Adrenal gland (tissue), 5 donors: ENCODE measurements around the gene DCAF6.

ENCODE experiments used
- POLR2A ChIP-seq, 2 donors: fragments of 450-650 bp; IDR thresholded peaks; one replicate each; pipeline ENCODE4 v1.6.1; 2017; ENCODE audit warnings: antibody characterized with exemption in 2 of 2, mild to moderate bottlenecking in 2 of 2, moderate library complexity in 1 of 2
- TF ChIP-seq, protein P1 (sequence below), 6 experiments: fragments of 450-650 bp in 4 of 6; fragments of 200-600 bp in 2 of 6; sonication (generic) in 1 of 6; IDR thresholded peaks; 1 replicate in 5 of 6; 2 replicates in 1 of 6; pipeline versions ENCODE4 v1.5.1 to v1.8.0; 2016 to 2021; ENCODE audit warnings: antibody characterized with exemption in 6 of 6, mild to moderate bottlenecking in 2 of 6, moderate library complexity in 1 of 6
- donor health status: DM: no; HTN: no; CAD: no.

DNA sequence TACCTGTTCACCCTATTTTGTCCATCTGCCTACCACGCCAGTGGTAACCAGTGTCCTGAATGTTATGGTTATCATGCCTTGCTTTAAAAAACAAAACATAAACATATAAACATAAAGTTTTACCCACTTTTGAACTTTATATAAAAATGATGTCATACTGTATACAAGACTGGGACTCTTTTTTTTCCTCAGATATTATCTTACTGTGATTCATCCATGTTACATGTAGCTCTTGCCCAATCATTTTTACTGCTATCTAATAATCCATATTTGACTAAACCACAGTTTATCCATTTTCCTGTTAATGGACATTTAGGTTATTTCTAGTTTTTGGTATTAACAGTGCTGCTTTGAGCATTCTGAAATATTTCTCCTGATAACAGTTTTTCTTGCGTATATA lies 121.4 kb downstream of the DCAF6 start:
- TF ChIP-seq, protein P1, sequence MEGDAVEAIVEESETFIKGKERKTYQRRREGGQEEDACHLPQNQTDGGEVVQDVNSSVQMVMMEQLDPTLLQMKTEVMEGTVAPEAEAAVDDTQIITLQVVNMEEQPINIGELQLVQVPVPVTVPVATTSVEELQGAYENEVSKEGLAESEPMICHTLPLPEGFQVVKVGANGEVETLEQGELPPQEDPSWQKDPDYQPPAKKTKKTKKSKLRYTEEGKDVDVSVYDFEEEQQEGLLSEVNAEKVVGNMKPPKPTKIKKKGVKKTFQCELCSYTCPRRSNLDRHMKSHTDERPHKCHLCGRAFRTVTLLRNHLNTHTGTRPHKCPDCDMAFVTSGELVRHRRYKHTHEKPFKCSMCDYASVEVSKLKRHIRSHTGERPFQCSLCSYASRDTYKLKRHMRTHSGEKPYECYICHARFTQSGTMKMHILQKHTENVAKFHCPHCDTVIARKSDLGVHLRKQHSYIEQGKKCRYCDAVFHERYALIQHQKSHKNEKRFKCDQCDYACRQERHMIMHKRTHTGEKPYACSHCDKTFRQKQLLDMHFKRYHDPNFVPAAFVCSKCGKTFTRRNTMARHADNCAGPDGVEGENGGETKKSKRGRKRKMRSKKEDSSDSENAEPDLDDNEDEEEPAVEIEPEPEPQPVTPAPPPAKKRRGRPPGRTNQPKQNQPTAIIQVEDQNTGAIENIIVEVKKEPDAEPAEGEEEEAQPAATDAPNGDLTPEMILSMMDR (IDR thresholded peaks at IDR 0.05), result no peak
- TF ChIP-seq POLR2A (IDR thresholded peaks at IDR 0.05), result no peak
